ENCODE results near the gene DCUN1D2. TPM values are rescaled to one million over a fixed set of nuclear protein-coding genes. Genes with fewer than 3 reads are reported as not detected.

Gene DCUN1D2
- total RNA-seq, 1 donor from 2014 or later, result 14.2 TPM

- TF ChIP-seq CTCF (IDR thresholded peaks at IDR 0.05; ENCODE audit: insufficient read depth, low read length, severe bottlenecking), result peak; percentile 39
- no peak for FAIRE-seq
- no peak overlapping the region for H3K4me3 ChIP-seq (ENCODE audit: low read depth, low read length)
These were observed 32.1 kb downstream of the DCUN1D2 start for GRCh38 chr13:113458253-113459065.

GRCh38 chr13:113457510-113457909 lies 33.0 kb downstream of the DCUN1D2 start:
- Histone ChIP-seq H3K4me3 (ENCODE audit: low read depth, low read length) (no peak overlapping the region), H3K36me3 (ENCODE audit: control insufficient read depth, insufficient read depth, low read length) (peaks cover 6% of the 10 kb centered on the region), H3K27me3 (ENCODE audit: control insufficient read depth, insufficient read depth, low read length) (no peaks in the 10 kb centered on the region)
- FAIRE-seq (no peak), DNase-seq (ENCODE audit: low read depth) (no peak)
- TF ChIP-seq CTCF (IDR thresholded peaks at IDR 0.05; ENCODE audit: insufficient read depth, low read length, severe bottlenecking), result no peak

More at GRCh38 chr13:113458253-113459065, 32.1 kb downstream of the DCUN1D2 start:
- H3K27me3 ChIP-seq (ENCODE audit: control insufficient read depth, insufficient read depth, low read length), result no peaks in the 10 kb centered on the region
- peaks cover 6% of the 10 kb centered on the region for H3K36me3 ChIP-seq (ENCODE audit: control insufficient read depth, insufficient read depth, low read length)
- DNase-seq (ENCODE audit: low read depth), result no peak

DNA sequence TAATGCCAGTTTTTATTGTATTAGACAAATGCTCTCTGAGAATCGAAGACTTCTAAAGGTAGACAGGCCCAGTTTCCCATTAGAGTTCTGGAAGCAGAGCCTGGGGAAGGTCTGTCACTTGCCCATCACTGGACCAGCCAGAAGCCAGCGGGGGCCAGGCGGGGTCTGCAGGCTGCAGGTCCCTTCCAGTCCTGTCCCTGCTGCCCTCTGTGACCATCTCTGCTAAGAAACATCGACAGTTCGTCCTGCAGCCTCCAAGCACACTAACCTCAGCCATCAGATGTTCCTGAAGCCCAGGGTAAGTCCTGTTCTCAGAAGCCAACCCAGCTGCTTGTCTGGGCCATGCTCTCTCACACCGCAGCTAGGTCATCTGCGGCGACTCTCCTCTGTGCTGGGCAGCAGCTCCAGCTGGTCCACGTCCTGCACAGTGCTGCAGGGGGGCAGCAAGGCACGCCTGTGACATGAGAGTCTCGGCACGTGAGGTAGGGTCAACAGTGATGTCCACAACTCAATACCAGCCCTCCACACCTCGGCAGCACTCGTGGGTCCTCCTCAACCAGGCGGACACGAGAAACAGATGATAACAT lies 34.3 kb downstream of the DCUN1D2 start:
- H3K27me3 ChIP-seq (ENCODE audit: control insufficient read depth, insufficient read depth, low read length), result no peaks in the 10 kb centered on the region
- H3K36me3 ChIP-seq (ENCODE audit: control insufficient read depth, insufficient read depth, low read length), result peaks cover 6% of the 10 kb centered on the region
- FAIRE-seq (no peak), DNase-seq (ENCODE audit: low read depth) (no peak)
- H3K4me3 ChIP-seq (ENCODE audit: low read depth, low read length), result no peak overlapping the region
- TF ChIP-seq CTCF (IDR thresholded peaks at IDR 0.05; ENCODE audit: insufficient read depth, low read length, severe bottlenecking), result no peak

- FAIRE-seq (no peak), DNase-seq (ENCODE audit: low read depth) (no peak)
- H3K27me3 ChIP-seq (ENCODE audit: control insufficient read depth, insufficient read depth, low read length), result no peaks in the 10 kb centered on the region
- peaks cover 6% of the 10 kb centered on the region for H3K36me3 ChIP-seq (ENCODE audit: control insufficient read depth, insufficient read depth, low read length)
- no peak for TF ChIP-seq CTCF (IDR thresholded peaks at IDR 0.05; ENCODE audit: insufficient read depth, low read length, severe bottlenecking)
- H3K4me3 ChIP-seq (ENCODE audit: low read depth, low read length), result no peak overlapping the region
These were observed 35.1 kb downstream of the DCUN1D2 start for GRCh38 chr13:113455384-113455783.

- no peak for TF ChIP-seq CTCF (IDR thresholded peaks at IDR 0.05; ENCODE audit: insufficient read depth, low read length, severe bottlenecking)
- Histone ChIP-seq H3K36me3 (ENCODE audit: control insufficient read depth, insufficient read depth, low read length) (peaks cover 6% of the 10 kb centered on the region), H3K4me3 (ENCODE audit: low read depth, low read length) (no peak overlapping the region), H3K27me3 (ENCODE audit: control insufficient read depth, insufficient read depth, low read length) (no peaks in the 10 kb centered on the region)
- DNase-seq (ENCODE audit: low read depth) (no peak), FAIRE-seq (no peak)
These were observed 35.6 kb downstream of the DCUN1D2 start for GRCh38 chr13:113454936-113455335.

Measured in bronchial epithelial cell (primary cell).